SU-DHL-6 (cell line): Measurements from ENCODE around the gene PTP4A2.

Source experiments
- H2AFZ ChIP-seq: fragments of 200-600 bp; sonication (generic); 2 replicates; pipeline ENCODE4 v1.6.1; 2014; ENCODE audit warnings: low read depth, mild to moderate bottlenecking, moderate library complexity, mixed read lengths, antibody characterized with exemption, low read length; ENCODE audit not compliant: severe bottlenecking
- H3F3A ChIP-seq: fragments of 200-600 bp; shearing (Covaris generic); 2 replicates; pipeline ENCODE4 v1.6.0; 2016; ENCODE audit warnings: antibody characterized with exemption, mild to moderate bottlenecking; ENCODE audit not compliant: insufficient read depth
- H3K27ac ChIP-seq: fragments of 200-600 bp; sonication (generic); 2 replicates; pipeline ENCODE4 v1.5.1; 2016; ENCODE audit warnings: low read depth, mild to moderate bottlenecking, low read length, moderate library complexity, mixed read lengths
- H3K27me3 ChIP-seq: fragments of 200-600 bp; sonication (generic), shearing (Covaris generic); 2 replicates; pipeline ENCODE4 v1.6.0; 2014; ENCODE audit warnings: mild to moderate bottlenecking, low read length
- H3K36me3 ChIP-seq: fragments of 200-600 bp; sonication (generic); 2 replicates; pipeline ENCODE4 v1.6.1; 2014; ENCODE audit warnings: mild to moderate bottlenecking, low read length, mixed read lengths
- H3K4me2 ChIP-seq: fragments of 300-600, 200-600 bp; shearing (Covaris generic), sonication (generic); 2 replicates; pipeline ENCODE4 v1.6.0; 2014; ENCODE audit warnings: low read length, low read depth, mild to moderate bottlenecking; ENCODE audit not compliant: poor library complexity, severe bottlenecking
- H3K4me3 ChIP-seq: fragments of 200-600 bp; sonication (generic); 2 replicates; pipeline ENCODE4 v1.5.1; 2014; ENCODE audit warnings: antibody characterized with exemption, low read length, mild to moderate bottlenecking, mixed read lengths; ENCODE audit not compliant: insufficient read depth, poor library complexity, severe bottlenecking
- H3K79me2 ChIP-seq: fragments of 200-600 bp; sonication (generic); 2 replicates; pipeline ENCODE4 v1.6.1; 2014; ENCODE audit warnings: mild to moderate bottlenecking, low read length, moderate library complexity; ENCODE audit not compliant: insufficient read depth
- H3K9ac ChIP-seq: fragments of 200-600 bp; sonication (generic); 2 replicates; pipeline ENCODE4 v1.7.0; 2014; ENCODE audit warnings: mild to moderate bottlenecking, low read length
- H3K9me2 ChIP-seq: fragments of 200-600 bp; sonication (generic); replicated peaks from 2 replicates; pipeline ENCODE4 v1.6.1; 2014; ENCODE audit warnings: low read length; ENCODE audit not compliant: insufficient read depth
- H3K9me3 ChIP-seq: fragments of 200-600 bp; sonication (generic); 2 replicates; pipeline ENCODE4 v1.6.1; 2014; ENCODE audit warnings: low read length, mixed read lengths; ENCODE audit not compliant: insufficient read depth
- H4K20me1 ChIP-seq: fragments of 200-600 bp; sonication (generic); 2 replicates; pipeline ENCODE4 v1.6.1; 2014; ENCODE audit warnings: low read depth, mild to moderate bottlenecking, antibody characterized with exemption, low read length, moderate library complexity, mixed read lengths
- CTCF ChIP-seq: fragments of 200-600 bp; sonication (generic); IDR thresholded peaks from one replicate; pipeline ENCODE4 v1.5.1; 2017; ENCODE audit warnings: antibody characterized with exemption, mild to moderate bottlenecking, low read length, moderate library complexity; ENCODE audit not compliant: insufficient read depth, poor library complexity, severe bottlenecking
- EZH2phosphoT487 ChIP-seq: fragments of 200-600 bp; sonication (generic), shearing (Covaris generic); conservative IDR thresholded peaks from 2 replicates; pipeline ENCODE4 v1.6.1; 2018; ENCODE audit warnings: mild to moderate bottlenecking, antibody characterized with exemption, low read length, moderate library complexity, mixed read lengths

Gene PTP4A2

GRCh38 chr1:31866450-31867032 is 71.6 kb downstream of the PTP4A2 start:
- no peaks in the 10 kb centered on the region for H3K36me3 ChIP-seq
- no peaks in the 10 kb centered on the region for H3K9me3 ChIP-seq
- TF ChIP-seq EZH2phosphoT487 (no peak), CTCF (no peak)
- no peak overlapping the region for H3K9ac ChIP-seq
- H3K4me2 ChIP-seq = no peak overlapping the region
- H2AFZ ChIP-seq = no peak overlapping the region
- H3K27ac ChIP-seq = no peak overlapping the region
- no peaks in the 10 kb centered on the region for H3F3A ChIP-seq
- H3K27me3 ChIP-seq = no peaks in the 10 kb centered on the region
- no peaks in the 10 kb centered on the region for H3K9me2 ChIP-seq
- H3K4me3 ChIP-seq = no peak overlapping the region
- H4K20me1 ChIP-seq = no peaks in the 10 kb centered on the region
- no peaks in the 10 kb centered on the region for H3K79me2 ChIP-seq

- Histone ChIP-seq H2AFZ (no peak overlapping the region), H3K79me2 (no peaks in the 10 kb centered on the region), H3K4me3 (no peak overlapping the region), H3F3A (no peaks in the 10 kb centered on the region), H3K36me3 (no peaks in the 10 kb centered on the region), H3K27ac (no peak overlapping the region), H4K20me1 (no peaks in the 10 kb centered on the region), H3K27me3 (no peaks in the 10 kb centered on the region), H3K9ac (no peak overlapping the region), H3K9me2 (no peaks in the 10 kb centered on the region), H3K9me3 (no peaks in the 10 kb centered on the region), H3K4me2 (no peak overlapping the region)
- TF ChIP-seq EZH2phosphoT487 = no peak
- no peak for TF ChIP-seq CTCF
These were observed 72.3 kb downstream of the PTP4A2 start for GRCh38 chr1:31865728-31866449.

GRCh38 chr1:31862071-31862470 is 76.1 kb downstream of the PTP4A2 start:
- H3K79me2 ChIP-seq = no peaks in the 10 kb centered on the region
- no peak overlapping the region for H2AFZ ChIP-seq
- no peak overlapping the region for H3K27ac ChIP-seq
- TF ChIP-seq EZH2phosphoT487 = no peak
- no peak for TF ChIP-seq CTCF
- H3K27me3 ChIP-seq = no peaks in the 10 kb centered on the region
- no peaks in the 10 kb centered on the region for H3F3A ChIP-seq
- no peaks in the 10 kb centered on the region for H3K36me3 ChIP-seq
- H3K9ac ChIP-seq = no peak overlapping the region
- no peaks in the 10 kb centered on the region for H4K20me1 ChIP-seq
- H3K4me3 ChIP-seq = no peak overlapping the region
- H3K9me2 ChIP-seq = no peaks in the 10 kb centered on the region
- no peaks in the 10 kb centered on the region for H3K9me3 ChIP-seq
- H3K4me2 ChIP-seq = no peak overlapping the region
